Endodermal cell (in vitro differentiated cells): ENCODE results near the gene CLDN20. TPM values are rescaled to one million over a fixed set of nuclear protein-coding genes. Genes with fewer than 3 reads are reported as not detected.
A peak's percentile ranks its signal among the peaks of the same experiment; 100 is the strongest.
"Not testable (repeated sequence)": the region's sequence is repeated elsewhere in the genome, so short reads cannot be mapped to it uniquely, and the experiment has no call there.

Experiments used
- DNase-seq: peaks from one replicate; pipeline ENCODE4 v3.0.0-alpha.2; 2017
- H3K27ac ChIP-seq: 2 replicates; pipeline ENCODE4 v1.5.1; 2013; ENCODE audit warnings: mild to moderate bottlenecking, low read depth, low read length, moderate library complexity
- H3K27me3 ChIP-seq: 2 replicates; pipeline ENCODE4 v1.6.1; 2013; ENCODE audit warnings: mild to moderate bottlenecking, low read length, moderate library complexity; ENCODE audit not compliant: insufficient read depth, control insufficient read depth, poor library complexity, severe bottlenecking
- H3K36me3 ChIP-seq: 2 replicates; pipeline ENCODE4 v1.7.0; 2013; ENCODE audit warnings: mild to moderate bottlenecking, low read length, moderate library complexity; ENCODE audit not compliant: control insufficient read depth, insufficient read depth
- H3K4me1 ChIP-seq: one replicate; pipeline ENCODE4 v1.7.0; 2013; ENCODE audit warnings: low read length; ENCODE audit not compliant: control insufficient read depth, insufficient read depth
- H3K4me3 ChIP-seq: 2 replicates; pipeline ENCODE4 v1.5.1; 2013; ENCODE audit warnings: mild to moderate bottlenecking, low read length, moderate library complexity
- H3K9ac ChIP-seq: 2 replicates; pipeline ENCODE4 v1.6.1; 2013; ENCODE audit warnings: mild to moderate bottlenecking, low read length, moderate library complexity; ENCODE audit not compliant: poor library complexity, severe bottlenecking; ENCODE audit errors: extremely low read depth
- H3K9me3 ChIP-seq: 2 replicates; pipeline ENCODE4 v1.6.1; 2013; ENCODE audit warnings: mild to moderate bottlenecking, low read length, moderate library complexity; ENCODE audit not compliant: control insufficient read depth
- H3K27ac Mint-ChIP-seq: 2 replicates; pipeline ENCODE4 v1.8.0; 2020; ENCODE audit warnings: mixed read lengths
- H3K27me3 Mint-ChIP-seq: 2 replicates; pipeline ENCODE4 v1.8.0; 2021; ENCODE audit warnings: mild to moderate bottlenecking, mixed read lengths; ENCODE audit not compliant: insufficient read depth
- H3K36me3 Mint-ChIP-seq: 2 replicates; pipeline ENCODE4 v1.8.0; 2020; ENCODE audit warnings: low read depth, mixed read lengths
- H3K4me1 Mint-ChIP-seq: 2 replicates; pipeline ENCODE4 v1.8.0; 2020; ENCODE audit warnings: mixed read lengths
- H3K4me3 Mint-ChIP-seq: 2 replicates; pipeline ENCODE4 v1.8.0; 2020; ENCODE audit warnings: mild to moderate bottlenecking, moderate library complexity, mixed read lengths
- H3K9me3 Mint-ChIP-seq: 2 replicates; pipeline ENCODE4 v1.8.0; 2020; ENCODE audit warnings: mild to moderate bottlenecking, mixed read lengths
- CTCF ChIP-seq: fragments of 200-600 bp; sonication (generic); conservative IDR thresholded peaks from 2 replicates; pipeline ENCODE4 v1.5.0; 2021; ENCODE audit warnings: antibody characterized with exemption, mild to moderate bottlenecking
- WGBS, 2 experiments: methylation state at CpG; one replicate each; pipeline versions ENCODE4 v1.1.5 to v1.1.7; 2013; ENCODE audit warnings: missing lambda C conversion rate in 2 of 2, mixed read lengths in 1 of 2; ENCODE audit not compliant: insufficient coverage in 1 of 2, insufficient read length in 1 of 2; 5-methylcytosine and 5-hydroxymethylcytosine counted together
- total RNA-seq, 2 donors: library from RNA; stranded (reverse); fragmentation: NEBNext Ultra II Directional in 1 of 2; extraction: Animal tissue kit (Norgen Biotek cat#: 25700) in 1 of 2; gene quantifications; 2 replicates in 1 of 2; 3 replicates in 1 of 2; pipeline ENCODE4 v1.2.1, GENCODE V29; 2021

CLDN20 gene
- total RNA-seq, 2 donors from 2014 or later = not detected

GRCh38 chr6:155311086-155311485, 47.3 kb downstream of the CLDN20 start:
- Histone ChIP-seq H3K27me3 (no peaks in the 10 kb centered on the region), H3K27ac (no peak overlapping the region), H3K4me1 (peaks cover 6% of the 10 kb centered on the region), H3K4me3 (peak overlapping the region; percentile 50), H3K9me3 (no peaks in the 10 kb centered on the region), H3K36me3 (peaks cover 54% of the 10 kb centered on the region), H3K9ac (no peak overlapping the region)
- Mint-ChIP-seq H3K4me1 (peaks cover 25% of the 10 kb centered on the region), H3K36me3 (peaks cover 49% of the 10 kb centered on the region), H3K27ac (no peak overlapping the region), H3K4me3 (no peak overlapping the region), H3K9me3 (no peaks in the 10 kb centered on the region), H3K27me3 (no peaks in the 10 kb centered on the region)
- DNase-seq = no peak
- 88 to 96% methylated on average over 4 to 5 of the region's 6 CpGs for WGBS, 2 experiments
- TF ChIP-seq CTCF = no peak

GRCh38 chr6:155311583-155311982, 47.8 kb downstream of the CLDN20 start:
- Histone ChIP-seq H3K9me3 (no peaks in the 10 kb centered on the region), H3K27ac (no peak overlapping the region), H3K4me1 (peaks cover 6% of the 10 kb centered on the region), H3K36me3 (peaks cover 49% of the 10 kb centered on the region), H3K27me3 (no peaks in the 10 kb centered on the region), H3K4me3 (peak overlapping the region; percentile 50), H3K9ac (no peak overlapping the region)
- WGBS, 2 experiments = 100% methylated on average over 1 to 2 of the region's 2 CpGs
- Mint-ChIP-seq H3K27me3 (no peaks in the 10 kb centered on the region), H3K4me3 (no peak overlapping the region), H3K4me1 (peaks cover 25% of the 10 kb centered on the region), H3K27ac (no peak overlapping the region), H3K36me3 (peaks cover 45% of the 10 kb centered on the region), H3K9me3 (no peaks in the 10 kb centered on the region)
- no peak for TF ChIP-seq CTCF
- no peak for DNase-seq

GRCh38 chr6:155312950-155313349, 49.1 kb downstream of the CLDN20 start:
- not testable (repeated sequence) for H3K9me3 Mint-ChIP-seq, H3K27ac Mint-ChIP-seq, H3K27me3 ChIP-seq, H3K4me1 ChIP-seq, DNase-seq, H3K27ac ChIP-seq, H3K27me3 Mint-ChIP-seq, H3K9me3 ChIP-seq
- Histone ChIP-seq H3K36me3 (peaks cover 38% of the 10 kb centered on the region), H3K4me3 (peak overlapping the region; percentile 96), H3K9ac (peak overlapping the region; percentile 73)
- Mint-ChIP-seq H3K36me3 (peaks cover 34% of the 10 kb centered on the region), H3K4me3 (peak overlapping the region; percentile 97), H3K4me1 (peaks cover 25% of the 10 kb centered on the region)
- 91 to 98% methylated on average over 4 to 7 of the region's 7 CpGs for WGBS, 2 experiments

- H3K9ac ChIP-seq = peak overlapping the region; percentile 73
- no peaks in the 10 kb centered on the region for H3K27me3 Mint-ChIP-seq
- peaks cover 25% of the 10 kb centered on the region for H3K4me1 Mint-ChIP-seq
- peaks cover 6% of the 10 kb centered on the region for H3K4me1 ChIP-seq
- peak overlapping the region; percentile 96 for H3K27ac Mint-ChIP-seq
- H3K27me3 ChIP-seq = no peaks in the 10 kb centered on the region
- H3K4me3 Mint-ChIP-seq = peak overlapping the region; percentile 97
- H3K9me3 Mint-ChIP-seq = no peaks in the 10 kb centered on the region
- H3K36me3 ChIP-seq = peaks cover 31% of the 10 kb centered on the region
- WGBS, 2 experiments = 0 to 4% methylated on average over 7 to 14 of the region's 15 CpGs
- no peak for DNase-seq
- peaks cover 29% of the 10 kb centered on the region for H3K36me3 Mint-ChIP-seq
- no peaks in the 10 kb centered on the region for H3K9me3 ChIP-seq
- H3K4me3 ChIP-seq = peak overlapping the region; percentile 96
- TF ChIP-seq CTCF = no peak
- peak overlapping the region; percentile 80 for H3K27ac ChIP-seq
These were observed 49.8 kb downstream of the CLDN20 start for GRCh38 chr6:155313602-155314091.
